ENCODE data around the gene COL27A1.

The COL27A1 gene

GRCh38 chr9:114348261-114348905 is 193.0 kb downstream of the COL27A1 start:
- DNase-seq: no peak

GRCh38 chr9:114348906-114349482 is 193.7 kb downstream of the COL27A1 start:
- DNase-seq: peak in 1 of 2 experiments; percentile 46

GRCh38 chr9:114349713-114350480 is 194.6 kb downstream of the COL27A1 start:
- DNase-seq: no peak

- no peak for DNase-seq
Measured at GRCh38 chr9:114350636-114351401, 195.5 kb downstream of the COL27A1 start.

- DNase-seq: no peak
Measured at GRCh38 chr9:114351932-114352331, 196.6 kb downstream of the COL27A1 start.

- no peak for DNase-seq
Measured at GRCh38 chr9:114355821-114356220, 200.5 kb downstream of the COL27A1 start.

- DNase-seq: no peak
Measured at GRCh38 chr9:114356792-114357191, 201.5 kb downstream of the COL27A1 start.

- DNase-seq: no peak
Measured at GRCh38 chr9:114357360-114357759, 202.0 kb downstream of the COL27A1 start.

- DNase-seq: no peak
Measured at GRCh38 chr9:114357911-114358328, 202.6 kb downstream of the COL27A1 start.

GRCh38 chr9:114359801-114360200 is 204.5 kb downstream of the COL27A1 start:
- no peak for DNase-seq

- no peak for DNase-seq
Measured at GRCh38 chr9:114361542-114361941, 206.2 kb downstream of the COL27A1 start.

Data from NCI-H524 (cell line).